MM.1S (cell line): ENCODE data around the gene LMAN2L.

ENCODE experiments used
- DNase-seq: peaks from one replicate; pipeline ENCODE4 v3.0.0-alpha.2; 2015
- H2AFZ ChIP-seq: fragments of 300-600 bp; sonication (generic); 2 replicates; pipeline ENCODE4 v1.6.0; 2016; ENCODE audit warnings: antibody characterized with exemption, low read length
- H3F3A ChIP-seq: fragments of 300-600 bp; sonication (generic); 2 replicates; pipeline ENCODE4 v1.6.1; 2016; ENCODE audit warnings: mild to moderate bottlenecking, antibody characterized with exemption, low read length, moderate library complexity, mixed read lengths; ENCODE audit not compliant: insufficient read depth
- H3K27ac ChIP-seq: fragments of 300-600 bp; sonication (generic); 2 replicates; pipeline ENCODE4 v1.5.1; 2016; ENCODE audit warnings: mild to moderate bottlenecking, low read length
- H3K27me3 ChIP-seq: fragments of 300-600 bp; sonication (generic); replicated peaks from 2 replicates; pipeline ENCODE4 v1.6.0; 2016; ENCODE audit warnings: low read length; ENCODE audit not compliant: insufficient read depth
- H3K36me3 ChIP-seq: fragments of 300-600 bp; sonication (generic); replicated peaks from 2 replicates; pipeline ENCODE4 v1.6.1; 2016; ENCODE audit warnings: mild to moderate bottlenecking, low read length, mixed read lengths; ENCODE audit not compliant: insufficient read depth
- H3K4me1 ChIP-seq: fragments of 300-600 bp; sonication (generic); 2 replicates; pipeline ENCODE4 v1.6.1; 2016; ENCODE audit warnings: low read length, mixed read lengths
- H3K4me2 ChIP-seq: fragments of 300-600 bp; sonication (generic); 2 replicates; pipeline ENCODE4 v1.6.0; 2016; ENCODE audit warnings: low read depth, low read length
- H3K4me3 ChIP-seq: fragments of 300-600 bp; sonication (generic); 2 replicates; pipeline ENCODE4 v1.5.1; 2016; ENCODE audit warnings: low read length, mixed read lengths
- H3K79me2 ChIP-seq: fragments of 300-600 bp; sonication (generic); 2 replicates; pipeline ENCODE4 v1.6.1; 2016; ENCODE audit warnings: mixed run types, low read length, mixed read lengths
- H3K9ac ChIP-seq: fragments of 300-600 bp; sonication (generic); 2 replicates; pipeline ENCODE4 v1.6.1; 2016; ENCODE audit warnings: low read length, mixed read lengths
- H3K9me2 ChIP-seq: fragments of 300-600 bp; sonication (generic); replicated peaks from 2 replicates; pipeline ENCODE4 v1.6.1; 2016; ENCODE audit warnings: mild to moderate bottlenecking, low read length, mixed read lengths; ENCODE audit not compliant: insufficient read depth
- H3K9me3 ChIP-seq: fragments of 300-600 bp; sonication (generic); replicated peaks from 2 replicates; pipeline ENCODE4 v1.6.1; 2016; ENCODE audit warnings: mild to moderate bottlenecking, low read length, mixed read lengths; ENCODE audit not compliant: insufficient read depth
- H4K20me1 ChIP-seq: fragments of 300-600 bp; sonication (generic); 2 replicates; pipeline ENCODE4 v1.6.1; 2016; ENCODE audit warnings: mild to moderate bottlenecking, low read length, moderate library complexity, mixed read lengths; ENCODE audit not compliant: insufficient read depth
- CTCF ChIP-seq: fragments of 300-600 bp; sonication (generic); IDR thresholded peaks from 2 replicates; pipeline ENCODE4 v1.5.1; 2016; ENCODE audit warnings: antibody characterized with exemption, low read length, mixed read lengths
- EZH2 ChIP-seq: fragments of 300-600 bp; sonication (generic); optimal IDR thresholded peaks from 2 replicates; pipeline ENCODE3; 2017; ENCODE audit warnings: low read depth, mild to moderate bottlenecking, antibody characterized with exemption, low read length, mixed read lengths
- EZH2phosphoT487 ChIP-seq: fragments of 300-600 bp; sonication (generic); IDR thresholded peaks from 2 replicates; pipeline ENCODE4 v1.6.1; 2018; ENCODE audit warnings: antibody characterized with exemption, low read length

The LMAN2L gene

GRCh38 chr2:96737251-96737650 is 2.6 kb downstream of the LMAN2L start:
- TF ChIP-seq EZH2phosphoT487 (no peak), EZH2 (no peak), CTCF (no peak)
- Histone ChIP-seq H3K9me3 (no peaks in the 10 kb centered on the region), H3K9me2 (no peaks in the 10 kb centered on the region), H3K4me2 (no peak overlapping the region), H3K27ac (no peak overlapping the region), H3K36me3 (no peaks in the 10 kb centered on the region), H2AFZ (no peak overlapping the region), H3K9ac (no peak overlapping the region), H3F3A (peaks cover 6% of the 10 kb centered on the region), H3K27me3 (no peaks in the 10 kb centered on the region), H3K4me3 (no peak overlapping the region), H4K20me1 (no peaks in the 10 kb centered on the region), H3K4me1 (no peaks in the 10 kb centered on the region; the same call in none of the 2 replicates), H3K79me2 (peaks cover 22% of the 10 kb centered on the region)
- no peak for DNase-seq

- Histone ChIP-seq H3K4me2 (no peak overlapping the region), H3K36me3 (no peaks in the 10 kb centered on the region), H2AFZ (no peak overlapping the region), H3K9ac (no peak overlapping the region), H3F3A (no peaks in the 10 kb centered on the region), H4K20me1 (no peaks in the 10 kb centered on the region), H3K27ac (no peak overlapping the region), H3K79me2 (peaks cover 22% of the 10 kb centered on the region), H3K4me1 (no peaks in the 10 kb centered on the region; the same call in 1 of the 2 replicates), H3K27me3 (no peaks in the 10 kb centered on the region), H3K4me3 (no peak overlapping the region), H3K9me3 (no peaks in the 10 kb centered on the region), H3K9me2 (no peaks in the 10 kb centered on the region)
- TF ChIP-seq CTCF = no peak
- no peak for TF ChIP-seq EZH2
- TF ChIP-seq EZH2phosphoT487 = no peak
- no peak for DNase-seq
These were observed 4.8 kb downstream of the LMAN2L start for GRCh38 chr2:96734880-96735583.

- Histone ChIP-seq H3K79me2 (peaks cover 15% of the 10 kb centered on the region), H3K9me2 (no peaks in the 10 kb centered on the region), H3K36me3 (no peaks in the 10 kb centered on the region), H3K4me2 (no peak overlapping the region), H3F3A (no peaks in the 10 kb centered on the region), H3K4me3 (no peak overlapping the region), H2AFZ (no peak overlapping the region), H3K9me3 (no peaks in the 10 kb centered on the region), H4K20me1 (no peaks in the 10 kb centered on the region), H3K27me3 (no peaks in the 10 kb centered on the region), H3K4me1 (no peaks in the 10 kb centered on the region; the same call in 1 of the 2 replicates), H3K27ac (no peak overlapping the region), H3K9ac (no peak overlapping the region)
- no peak for DNase-seq
- no peak for TF ChIP-seq EZH2phosphoT487
- TF ChIP-seq EZH2 = no peak
- no peak for TF ChIP-seq CTCF
These were observed 5.9 kb downstream of the LMAN2L start for GRCh38 chr2:96733931-96734330.
